HepG2 (cell line): ENCODE measurements around the gene KHK. TPM values are rescaled to one million over a fixed set of nuclear protein-coding genes. Genes with fewer than 3 reads are reported as not detected.

Experiments
- CC2D1A ChIP-seq: sonication (generic); formaldehyde crosslinking; IDR thresholded peaks from 2 replicates; pipeline ENCODE4 v1.8.1; 2023; ENCODE audit warnings: mild to moderate bottlenecking, missing genetic modification reagents
- CCDC6 ChIP-seq: sonication (generic); formaldehyde crosslinking; IDR thresholded peaks from 2 replicates; pipeline ENCODE4 v1.8.1; 2022; ENCODE audit warnings: mild to moderate bottlenecking, missing genetic modification reagents, moderate library complexity
- GTF2F1 ChIP-seq: fragments of 150-350 bp; IDR thresholded peaks from 2 replicates; pipeline ENCODE4 v1.6.1; 2014; ENCODE audit warnings: low read length
- HOXA7 ChIP-seq: sonication (generic); formaldehyde crosslinking; IDR thresholded peaks from 2 replicates; pipeline ENCODE4 v1.8.1; 2022; ENCODE audit warnings: mild to moderate bottlenecking, missing genetic modification reagents, moderate library complexity
- KDM3A ChIP-seq: IDR thresholded peaks from 2 replicates; pipeline ENCODE4 v1.6.1; 2018; ENCODE audit warnings: low read depth, missing compliant biosample characterization
- LRRFIP1 ChIP-seq: sonication (generic); formaldehyde crosslinking; conservative IDR thresholded peaks from 2 replicates; pipeline ENCODE4 v1.4.0; 2020; ENCODE audit warnings: missing genetic modification reagents
- MXD1 ChIP-seq: sonication (generic); formaldehyde crosslinking; IDR thresholded peaks from 2 replicates; pipeline ENCODE4 v1.4.0; 2020; ENCODE audit warnings: mild to moderate bottlenecking, missing genetic modification reagents
- NR2C2 ChIP-seq: sonication (generic); formaldehyde crosslinking; IDR thresholded peaks from 2 replicates; pipeline ENCODE4 v1.4.0; 2020; ENCODE audit warnings: missing genetic modification reagents, mild to moderate bottlenecking, moderate library complexity, borderline replicate concordance
- PLRG1 ChIP-seq: fragments of 450-650 bp; conservative IDR thresholded peaks from 2 replicates; pipeline ENCODE4 v1.6.1; 2016
- POLR2AphosphoS5 ChIP-seq: IDR thresholded peaks from 2 replicates; pipeline ENCODE4 v1.6.1; 2012; ENCODE audit warnings: low read depth, low read length
- RBFOX2 ChIP-seq: fragments of 200-400 bp; formaldehyde crosslinking; IDR thresholded peaks from 2 replicates; pipeline ENCODE4 v1.6.1; 2017; ENCODE audit warnings: low read depth, mild to moderate bottlenecking, low read length
- REST ChIP-seq, 2 experiments: IDR thresholded peaks; 2 replicates each; pipeline ENCODE4 v1.6.1; 2011 to 2012; ENCODE audit warnings: low read length in 2 of 2, borderline replicate concordance in 1 of 2, low read depth in 1 of 2, mild to moderate bottlenecking in 1 of 2, moderate library complexity in 1 of 2
- RFXANK ChIP-seq: IDR thresholded peaks from 2 replicates; pipeline ENCODE4 v1.6.1; 2016
- SMC3 ChIP-seq: IDR thresholded peaks from 2 replicates; pipeline ENCODE4 v1.6.1; 2011; ENCODE audit warnings: low read length, improper control_type of control experiment
- SYNCRIP ChIP-seq: fragments of 200-400 bp; formaldehyde crosslinking; IDR thresholded peaks from 2 replicates; pipeline ENCODE4 v1.6.1; 2018; ENCODE audit warnings: mild to moderate bottlenecking, low read depth, low read length; ENCODE audit not compliant: insufficient read depth
- ZFP82 ChIP-seq: sonication (generic); formaldehyde crosslinking; IDR thresholded peaks from 2 replicates; pipeline ENCODE4 v1.5.1; 2020; ENCODE audit warnings: mild to moderate bottlenecking, missing genetic modification reagents, borderline replicate concordance
- ZKSCAN5 ChIP-seq: sonication (generic); formaldehyde crosslinking; IDR thresholded peaks from 2 replicates; pipeline ENCODE4 v1.5.1; 2020; ENCODE audit warnings: mild to moderate bottlenecking, missing genetic modification reagents
- ZNF225 ChIP-seq: sonication (generic); formaldehyde crosslinking; IDR thresholded peaks from 2 replicates; pipeline ENCODE4 v1.4.0; 2020; ENCODE audit warnings: mild to moderate bottlenecking, missing genetic modification reagents
- ZNF543 ChIP-seq: sonication (generic); formaldehyde crosslinking; IDR thresholded peaks from 2 replicates; pipeline ENCODE4 v1.4.0; 2020; ENCODE audit warnings: mild to moderate bottlenecking, missing genetic modification reagents
- ZNF639 ChIP-seq: conservative IDR thresholded peaks from 2 replicates; pipeline ENCODE4 v1.6.1; 2018; ENCODE audit warnings: missing genetic modification reagents
- ZNF737 ChIP-seq: sonication (generic); formaldehyde crosslinking; IDR thresholded peaks from 2 replicates; pipeline ENCODE4 v1.5.0; 2020; ENCODE audit warnings: missing genetic modification reagents, mild to moderate bottlenecking, borderline replicate concordance
- ZSCAN9 ChIP-seq: IDR thresholded peaks from 2 replicates; pipeline ENCODE4 v1.6.1; 2016; ENCODE audit warnings: borderline replicate concordance
- polyA plus RNA-seq, 8 experiments: library from polyadenylated mRNA; depleted of rRNA in 3 of 8; stranded (reverse) in 7 of 8; unstranded in 1 of 8; fragments of >200 nt; fragmentation: Illumina TruSeq in 4 of 8; extraction: Trizol in 4 of 8; gene quantifications; 2 replicates each; pipeline versions ENCODE4 v1.2.1 to v1.2.3, GENCODE V29; 2011 to 2016; ENCODE audit warnings: low read depth in 4 of 8, missing spikeins in 1 of 8, mixed read lengths in 1 of 8; ENCODE audit not compliant: insufficient read depth in 1 of 8
- total RNA-seq, 5 experiments: library from RNA; depleted of rRNA; stranded (reverse); fragments of >200 nt; fragmentation: Illumina TruSeq; extraction: Trizol; gene quantifications; 2 replicates each; pipeline ENCODE4 v1.2.3, GENCODE V29; 2016; ENCODE audit warnings: low read depth in 1 of 5

KHK gene
- total and polyA plus RNA-seq, 2 of the 13 experiments (the other 11 are each of a cell fraction or from before 2014, with no cell fraction given), result 40.9 to 99.2 TPM

GRCh38 chr2:27128668-27129571 is 42.3 kb downstream of the KHK start (continued):
- TF ChIP-seq CCDC6 (CRISPR knock-in tag), result peak; percentile 72; the same call in 1 of the 2 replicates
- TF ChIP-seq GTF2F1, result no peak
- peak; percentile 58 for TF ChIP-seq RBFOX2
- TF ChIP-seq RFXANK, result no peak
- TF ChIP-seq LRRFIP1 (CRISPR knock-in tag), result no peak
- no peak for TF ChIP-seq NR2C2 (CRISPR knock-in tag)
- no peak for TF ChIP-seq KDM3A (CRISPR knock-in tag)
- no peak for TF ChIP-seq ZNF225 (CRISPR knock-in tag)
- no peak for TF ChIP-seq ZNF639 (CRISPR knock-in tag)
- TF ChIP-seq MXD1 (CRISPR knock-in tag), result no peak
- no peak for TF ChIP-seq SYNCRIP
- no peak for TF ChIP-seq CC2D1A (CRISPR knock-in tag)
- TF ChIP-seq REST (IDR thresholded peaks at IDR 0.05; ENCODE audit: borderline replicate concordance in 1 of 2, low read depth in 1 of 2, low read length in 2 of 2), result no peak
- no peak for TF ChIP-seq HOXA7 (CRISPR knock-in tag)
- TF ChIP-seq SMC3, result no peak
- TF ChIP-seq ZNF543 (CRISPR knock-in tag), result no peak
- no peak for TF ChIP-seq ZFP82
- no peak for TF ChIP-seq ZSCAN9 (CRISPR knock-in tag)
- no peak for TF ChIP-seq PLRG1
- peak; percentile 32 for TF ChIP-seq POLR2AphosphoS5
- TF ChIP-seq ZNF737 (CRISPR knock-in tag), result no peak
- no peak for TF ChIP-seq ZKSCAN5 (CRISPR knock-in tag)
